ENCODE measurements around the gene PINLYP. TPM values are rescaled to one million over a fixed set of nuclear protein-coding genes. Genes with fewer than 3 reads are reported as not detected.

Gene PINLYP
- total RNA-seq, 1 experiment from 2014 or later = 6.4 TPM

GRCh38 chr19:43597876-43598275 lies 22.3 kb downstream of the PINLYP start:
- Mint-ChIP-seq H3K27me3 (ENCODE audit: low read depth) (no peaks in the 10 kb centered on the region), H3K4me3 (peak overlapping the region; percentile 99), H3K27ac (no peak overlapping the region), H3K4me1 (peaks cover 17% of the 10 kb centered on the region), H3K9me3 (no peaks in the 10 kb centered on the region), H3K36me3 (peaks cover 7% of the 10 kb centered on the region)
- ChIA-PET CTCF (interaction anchor here (6.9 kb wide), 1 partner anchor 63 kb away, joined by 140 read pairs; the partner anchor contains the start of gene ZNF575), POLR2A (no interaction called here)
- TF ChIP-seq IRF1 (CRISPR knock-in tag; IDR thresholded peaks at IDR 0.05) = no peak
- no peak for TF ChIP-seq ZNF532 (CRISPR knock-in tag; IDR thresholded peaks at IDR 0.05; ENCODE audit: borderline replicate concordance)
- TF ChIP-seq ATF1 (CRISPR knock-in tag; IDR thresholded peaks at IDR 0.05) = no peak
- TF ChIP-seq ZNF232 (CRISPR knock-in tag; IDR thresholded peaks at IDR 0.05) = no peak
- TF ChIP-seq RORB (CRISPR knock-in tag; IDR thresholded peaks at IDR 0.05) = no peak
- TF ChIP-seq ZNF219 (CRISPR knock-in tag; IDR thresholded peaks at IDR 0.05; ENCODE audit: borderline replicate concordance) = no peak
- no peak for TF ChIP-seq MAX (CRISPR knock-in tag; IDR thresholded peaks at IDR 0.05)
- no peak for TF ChIP-seq GABPB1 (CRISPR knock-in tag; IDR thresholded peaks at IDR 0.05)
- TF ChIP-seq GRHL2 (CRISPR knock-in tag; IDR thresholded peaks at IDR 0.05; ENCODE audit: insufficient replicate concordance, severe bottlenecking) = no peak
- no peak for TF ChIP-seq ZNF121 (CRISPR knock-in tag; IDR thresholded peaks at IDR 0.05)
- TF ChIP-seq ATF2 (CRISPR knock-in tag; IDR thresholded peaks at IDR 0.05; ENCODE audit: borderline replicate concordance, low read depth) = no peak
- no peak for TF ChIP-seq ZNF425 (CRISPR knock-in tag; conservative IDR thresholded peaks at IDR 0.05)
- TF ChIP-seq E2F4 (CRISPR knock-in tag; IDR thresholded peaks at IDR 0.05; ENCODE audit: borderline replicate concordance, low read depth) = no peak
- no peak for TF ChIP-seq ZNF416 (CRISPR knock-in tag; IDR thresholded peaks at IDR 0.05)
- no peak for TF ChIP-seq EMX1 (CRISPR knock-in tag; IDR thresholded peaks at IDR 0.05)
- no peak for TF ChIP-seq PREB (CRISPR knock-in tag; IDR thresholded peaks at IDR 0.05; ENCODE audit: borderline replicate concordance)
- no peak for TF ChIP-seq ZMAT4 (CRISPR knock-in tag; IDR thresholded peaks at IDR 0.05)
- no peak for DNase-seq (ENCODE audit: low spot score)
- ATAC-seq = no peak

Measured in WTC11 (cell line).